Heart left ventricle (tissue), 16 donors: Measurements from ENCODE around the gene THADA. TPM values are rescaled to one million over a fixed set of nuclear protein-coding genes. Genes with fewer than 3 reads are reported as not detected.
A peak's percentile ranks its signal among the peaks of the same experiment; 100 is the strongest.

ENCODE experiments used
- ATAC-seq, 4 donors: fragments of 200-7000 bp; cut with Tn5 transposase; one replicate each; pipeline ENCODE4 v1.9.1; 2020 to 2022; ENCODE audit warnings: moderate library complexity in 4 of 4, mild to moderate bottlenecking in 3 of 4, moderate number of reproducible peaks in 1 of 4
- DNase-seq, 5 donors: peaks; one replicate each; pipeline ENCODE4 v3.0.0-alpha.2; 2020
- H3K27ac ChIP-seq, 12 donors: fragments of 200-600 bp; sonication (generic) in 4 of 12; one replicate each; pipeline versions ENCODE4 v1.5.0 to v1.8.0; 2016 to 2022; ENCODE audit warnings: mild to moderate bottlenecking in 2 of 12
- H3K27me3 ChIP-seq, 9 donors: fragments of 200-600 bp; sonication (generic) in 2 of 9; one replicate each; pipeline versions ENCODE4 v1.5.1 to v1.8.0; 2016 to 2022; ENCODE audit warnings: mild to moderate bottlenecking in 3 of 9
- H3K36me3 ChIP-seq, 9 donors: fragments of 200-600 bp; sonication (generic) in 2 of 9; one replicate each; pipeline versions ENCODE4 v1.5.0 to v1.8.0; 2018 to 2022; ENCODE audit warnings: mild to moderate bottlenecking in 2 of 9
- H3K4me1 ChIP-seq, 12 donors: fragments of 200-600 bp; sonication (generic) in 4 of 12; one replicate each; pipeline versions ENCODE4 v1.5.0 to v1.8.0; 2016 to 2022; ENCODE audit warnings: mild to moderate bottlenecking in 3 of 12
- H3K4me3 ChIP-seq, 12 donors: fragments of 200-600 bp; sonication (generic) in 4 of 12; one replicate each; pipeline versions ENCODE4 v1.5.0 to v1.8.0; 2017 to 2022; ENCODE audit warnings: mild to moderate bottlenecking in 9 of 12, moderate library complexity in 4 of 12
- H3K9me3 ChIP-seq, 12 donors: fragments of 200-600 bp; sonication (generic) in 4 of 12; one replicate each; pipeline versions ENCODE4 v1.5.0 to v1.8.0; 2016 to 2022; ENCODE audit warnings: mild to moderate bottlenecking in 1 of 12
- POLR2A ChIP-seq, 2 donors: fragments of 450-650 bp; IDR thresholded peaks; one replicate each; pipeline ENCODE4 v1.6.1; 2017; ENCODE audit warnings: antibody characterized with exemption in 2 of 2, mild to moderate bottlenecking in 2 of 2, moderate library complexity in 2 of 2
- WGBS, 4 donors: extraction: QIAGEN DNeasy Blood & Tissue Kit in 2 of 4; methylation state at CpG; one replicate each; pipeline versions ENCODE4 v1.1.5 to v1.1.7; 2013 to 2018; 5-methylcytosine and 5-hydroxymethylcytosine counted together
- intact Hi-C, 10 donors: fragments of 100-400 bp; cut with DNase I; formaldehyde crosslinking; loops; one replicate each; pipeline versions ENCODE4 v1.11.1 to v1.14.2; 2022
- polyA plus RNA-seq, 2 donors: library from polyadenylated mRNA; stranded (reverse); fragments of 200-250 nt; gene quantifications; one replicate each; pipeline ENCODE4 v1.2.3, GENCODE V29; 2013
- total RNA-seq, 9 donors: library from RNA; depleted of rRNA in 2 of 9; stranded (reverse); fragments of >200 nt in 2 of 9; fragmentation: NEBNext Ultra II Directional in 3 of 9; extraction: Animal tissue kit (Norgen Biotek cat#: 25700) in 3 of 9; gene quantifications; one replicate each; pipeline versions ENCODE4 v1.1.0 to v1.2.4, GENCODE V29; 2016 to 2023
- TF ChIP-seq, protein P1 (sequence below), 12 donors: fragments of 200-600 bp; sonication (generic) in 4 of 12; IDR thresholded peaks; one replicate each; pipeline versions ENCODE4 v1.5.0 to v1.8.0; 2018 to 2022; ENCODE audit warnings: antibody characterized with exemption in 12 of 12, mild to moderate bottlenecking in 5 of 12
- donor health status: ischemic (EF 13 %, LVEDD 7.1; RV severe dilation, severe dysfunction).
- donor health status: healthy with polysubstance abuse.
- donor health status: DM: no; HTN: yes; CAD: no.
- donor health status: DM: no; HTN: no; CAD: no.
- donor health status: ischemic (EF 25% LVEDD 6.9; RV normal size, moderate dysfunction).
- donor health status: ischemic (EF 25% LVEDD 5.7; RV mildly dilated, moderate dysfunction).
- donor health status: healthy.
- donor health status: DM: yes; HTN: yes; CAD: no.
- donor health status: ischemic (EF 35%, LVEDD 5.7; RV mildly dilated, moderate dysfunction).
- donor health status: nonischemic (EF 11% LVEDD 7.7; RV severe dilation, severe dysfunction).
- donor health status: DM: yes; HTN: yes; CAD: no.
- donor health status: PGD.
- donor health status: ischemic (EF 29% LVEDD 5.4; RV normal size, mild dysfunction).
- donor health status: nonischemic (EF 23%, LVEDD 6.1; RV moderate dilation, normal function).

THADA gene
- total and polyA plus RNA-seq, 11 donors, result 6.8 to 21.4 (median 13.0) TPM

DNA sequence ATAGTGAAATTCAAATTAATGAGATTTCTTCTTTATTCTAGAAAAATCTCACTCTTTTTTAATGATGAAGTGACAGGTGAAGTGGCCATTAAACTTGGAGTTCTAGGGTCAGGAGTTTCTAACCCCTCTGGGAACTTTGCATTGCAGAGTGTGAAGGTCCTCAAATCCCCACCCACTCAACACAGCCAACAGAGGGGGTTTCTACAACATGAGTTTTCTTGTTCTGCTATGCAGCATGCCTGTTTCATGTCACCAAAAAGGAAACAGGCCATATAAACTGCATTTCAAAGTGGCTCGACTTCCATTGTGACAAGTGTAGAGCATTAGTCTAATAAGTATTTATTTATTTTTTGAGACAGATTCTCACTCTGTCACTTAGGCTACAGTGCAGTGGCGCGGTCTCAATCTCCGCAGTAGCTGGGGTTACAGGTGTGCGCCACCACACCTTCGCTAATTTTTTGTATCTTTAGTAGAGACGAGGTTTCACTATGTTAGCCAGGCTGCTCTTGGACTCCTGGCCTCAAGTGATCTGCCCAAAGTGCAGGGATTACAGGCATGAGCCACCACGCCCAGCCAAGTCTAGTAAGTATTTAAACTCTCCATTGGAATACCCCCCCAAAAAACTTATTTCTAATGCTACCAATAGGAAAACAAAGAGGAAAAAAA, 223.3 kb downstream of the THADA start:
- intact Hi-C loops, result no loop called here
- Histone ChIP-seq H3K4me1 (peaks cover 3 to 42% (median 25%) of the 10 kb centered on the region in 12 donors), H3K27me3 (no peaks in the 10 kb centered on the region), H3K36me3 (no peaks in the 10 kb centered on the region), H3K27ac (peak overlapping the region in 1 of 12 donors; percentile 26), H3K9me3 (no peaks in the 10 kb centered on the region), H3K4me3 (no peak overlapping the region)
- ATAC-seq (no peak), DNase-seq (no peak)
- no peak for TF ChIP-seq POLR2A (IDR thresholded peaks at IDR 0.05)
- TF ChIP-seq, protein P1, sequence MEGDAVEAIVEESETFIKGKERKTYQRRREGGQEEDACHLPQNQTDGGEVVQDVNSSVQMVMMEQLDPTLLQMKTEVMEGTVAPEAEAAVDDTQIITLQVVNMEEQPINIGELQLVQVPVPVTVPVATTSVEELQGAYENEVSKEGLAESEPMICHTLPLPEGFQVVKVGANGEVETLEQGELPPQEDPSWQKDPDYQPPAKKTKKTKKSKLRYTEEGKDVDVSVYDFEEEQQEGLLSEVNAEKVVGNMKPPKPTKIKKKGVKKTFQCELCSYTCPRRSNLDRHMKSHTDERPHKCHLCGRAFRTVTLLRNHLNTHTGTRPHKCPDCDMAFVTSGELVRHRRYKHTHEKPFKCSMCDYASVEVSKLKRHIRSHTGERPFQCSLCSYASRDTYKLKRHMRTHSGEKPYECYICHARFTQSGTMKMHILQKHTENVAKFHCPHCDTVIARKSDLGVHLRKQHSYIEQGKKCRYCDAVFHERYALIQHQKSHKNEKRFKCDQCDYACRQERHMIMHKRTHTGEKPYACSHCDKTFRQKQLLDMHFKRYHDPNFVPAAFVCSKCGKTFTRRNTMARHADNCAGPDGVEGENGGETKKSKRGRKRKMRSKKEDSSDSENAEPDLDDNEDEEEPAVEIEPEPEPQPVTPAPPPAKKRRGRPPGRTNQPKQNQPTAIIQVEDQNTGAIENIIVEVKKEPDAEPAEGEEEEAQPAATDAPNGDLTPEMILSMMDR (IDR thresholded peaks at IDR 0.05), result no peak
- 90 to 96% (median 93%) methylated on average over 8 of the region's 8 CpGs for WGBS, 4 donors

DNA sequence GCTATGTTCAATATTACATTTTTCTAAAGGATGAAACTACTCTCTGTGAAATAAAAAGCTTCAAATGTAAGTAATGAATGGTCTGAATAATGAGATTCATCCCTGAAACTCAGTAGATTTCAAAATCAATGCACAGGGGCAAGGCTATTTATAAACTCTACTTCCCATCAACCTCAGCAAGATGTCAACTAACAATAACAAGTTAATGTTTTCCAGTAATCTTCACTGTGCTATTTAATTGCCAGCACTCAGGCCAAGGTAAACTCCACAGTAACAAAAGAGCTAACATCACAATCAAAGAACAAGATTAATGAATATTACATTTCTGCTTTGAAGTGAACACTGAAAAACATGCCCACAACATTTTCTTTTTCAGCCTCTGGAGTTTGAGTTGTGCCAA, 225.1 kb downstream of the THADA start:
- Histone ChIP-seq H3K4me3 (no peak overlapping the region), H3K9me3 (no peaks in the 10 kb centered on the region), H3K36me3 (no peaks in the 10 kb centered on the region), H3K27me3 (no peaks in the 10 kb centered on the region), H3K27ac (peak overlapping the region in 10 of 12 donors; percentile 25 to 68 (median 41)), H3K4me1 (peaks cover 3 to 47% (median 18%) of the 10 kb centered on the region in 12 donors)
- ATAC-seq (peak in 3 of 4 donors; percentile 65 to 77 (median 72)), DNase-seq (no peak)
- intact Hi-C loops, result no loop called here
- no peak for TF ChIP-seq POLR2A (IDR thresholded peaks at IDR 0.05)
- TF ChIP-seq, protein P1 (IDR thresholded peaks at IDR 0.05), result no peak

DNA sequence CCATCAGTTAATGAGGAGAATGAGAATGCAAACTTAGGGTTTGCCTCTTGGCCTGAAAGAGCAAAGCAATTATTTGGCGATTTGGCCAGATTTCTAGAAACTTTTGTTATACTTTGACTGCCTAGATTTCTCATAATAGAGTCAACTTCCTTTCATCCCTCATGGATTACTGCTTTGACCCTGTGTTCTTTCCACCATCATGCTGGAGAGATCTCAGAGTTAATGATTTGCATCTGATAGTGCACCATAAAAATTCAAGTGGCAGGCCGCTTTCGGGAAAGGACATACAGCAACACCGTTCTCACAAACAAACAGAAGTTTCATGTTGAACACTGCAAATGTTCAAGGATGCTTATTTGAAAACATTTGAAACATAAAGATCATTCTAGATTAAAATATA, 225.7 kb downstream of the THADA start:
- no peak overlapping the region for H3K4me3 ChIP-seq
- H3K4me1 ChIP-seq, result peaks cover 3 to 47% (median 18%) of the 10 kb centered on the region in 12 donors
- TF ChIP-seq POLR2A (IDR thresholded peaks at IDR 0.05), result no peak
- TF ChIP-seq, protein P1 (IDR thresholded peaks at IDR 0.05), result no peak
- H3K27me3 ChIP-seq, result no peaks in the 10 kb centered on the region
- WGBS, 4 donors, result 73 to 81% (median 77%) methylated on average over 4 of the region's 4 CpGs
- ATAC-seq, result no peak
- no peaks in the 10 kb centered on the region for H3K9me3 ChIP-seq
- peak overlapping the region in 10 of 12 donors; percentile 25 to 68 (median 41) for H3K27ac ChIP-seq
- intact Hi-C loops, result no loop called here
- no peaks in the 10 kb centered on the region for H3K36me3 ChIP-seq
- no peak for DNase-seq

DNA sequence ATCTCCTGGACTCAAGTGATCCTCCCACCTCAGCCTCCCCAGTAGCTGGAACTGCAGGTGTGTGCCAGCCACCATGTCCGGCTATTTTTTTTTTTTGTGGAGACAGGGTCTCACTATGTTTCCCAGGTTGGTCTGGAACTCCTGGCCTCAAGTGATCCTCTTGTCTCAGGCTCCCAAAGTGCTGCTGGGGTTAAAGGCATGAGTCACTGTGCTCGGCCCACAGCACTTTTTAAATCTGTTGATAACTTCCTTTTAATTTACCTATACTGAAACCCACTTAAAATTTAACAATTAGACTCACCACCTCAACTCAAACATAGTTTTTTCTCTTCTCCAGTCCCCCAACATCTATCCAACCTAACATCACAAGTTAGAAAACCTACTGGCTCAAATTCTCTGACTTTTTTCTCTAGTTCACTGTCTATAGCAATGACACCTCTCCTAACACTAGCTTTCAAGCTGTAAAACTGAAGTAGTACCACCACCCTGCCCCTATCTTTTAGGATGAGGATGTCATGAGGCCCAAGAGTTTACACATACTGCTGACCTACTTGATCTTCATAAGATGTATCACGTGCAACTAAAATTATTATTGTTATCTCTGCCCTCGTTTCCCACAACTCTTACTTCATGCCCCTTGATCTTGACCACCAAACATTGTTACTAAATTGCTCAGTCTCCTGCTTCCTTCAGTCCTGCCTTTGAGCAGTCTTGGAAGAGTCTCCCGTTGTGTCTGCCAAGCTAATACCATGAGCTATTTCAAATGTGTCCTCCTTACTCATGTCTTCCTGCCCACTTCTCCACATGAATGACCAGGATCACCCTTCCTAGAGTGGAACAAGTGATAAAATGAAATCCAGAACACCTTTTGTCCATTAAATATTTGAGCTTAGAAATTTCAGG, 227.1 kb downstream of the THADA start:
- H3K27ac ChIP-seq, result peak overlapping the region in 5 of 12 donors; percentile 15 to 68 (median 59)
- 67 to 76% (median 72%) methylated on average over 5 of the region's 5 CpGs for WGBS, 4 donors
- peaks cover 3 to 47% (median 17%) of the 10 kb centered on the region in 12 donors for H3K4me1 ChIP-seq
- H3K9me3 ChIP-seq, result no peaks in the 10 kb centered on the region
- intact Hi-C loops, result no loop called here
- no peak overlapping the region for H3K4me3 ChIP-seq
- H3K27me3 ChIP-seq, result no peaks in the 10 kb centered on the region
- DNase-seq, result no peak
- TF ChIP-seq, protein P1 (IDR thresholded peaks at IDR 0.05), result no peak
- TF ChIP-seq POLR2A (IDR thresholded peaks at IDR 0.05), result no peak
- H3K36me3 ChIP-seq, result no peaks in the 10 kb centered on the region
- peak in 1 of 4 donors; percentile 27 for ATAC-seq
